Measurements from ENCODE around the gene XPNPEP1.
A peak's percentile ranks its signal among the peaks of the same experiment; 100 is the strongest.

Gene XPNPEP1

GRCh38 chr10:109892117-109892516, 31.2 kb downstream of the XPNPEP1 start:
- no peak for DNase-seq

GRCh38 chr10:109891105-109891504, 32.2 kb downstream of the XPNPEP1 start:
- DNase-seq = no peak

GRCh38 chr10:109889867-109890266, 33.4 kb downstream of the XPNPEP1 start:
- DNase-seq = no peak

GRCh38 chr10:109887776-109888175, 35.5 kb downstream of the XPNPEP1 start:
- no peak for DNase-seq

GRCh38 chr10:109887243-109887642, 36.1 kb downstream of the XPNPEP1 start:
- DNase-seq = no peak

GRCh38 chr10:109886781-109887140, 36.5 kb downstream of the XPNPEP1 start:
- DNase-seq = no peak

GRCh38 chr10:109886037-109886780, 37.1 kb downstream of the XPNPEP1 start:
- no peak for DNase-seq

- peak; percentile 68 for DNase-seq
These were observed 39.2 kb downstream of the XPNPEP1 start for GRCh38 chr10:109883859-109884771.

- DNase-seq = no peak
These were observed 40.9 kb downstream of the XPNPEP1 start for GRCh38 chr10:109882251-109883057.

GRCh38 chr10:109881769-109882057, 41.6 kb downstream of the XPNPEP1 start:
- DNase-seq = no peak

GRCh38 chr10:109880886-109881768, 42.2 kb downstream of the XPNPEP1 start:
- DNase-seq = no peak

- no peak for DNase-seq
These were observed 45.8 kb downstream of the XPNPEP1 start for GRCh38 chr10:109877546-109877945.

- no peak for DNase-seq
These were observed 47.2 kb downstream of the XPNPEP1 start for GRCh38 chr10:109875828-109876821.

- DNase-seq = no peak
These were observed 48.2 kb downstream of the XPNPEP1 start for GRCh38 chr10:109875151-109875568.

- DNase-seq = no peak
These were observed 51.8 kb downstream of the XPNPEP1 start for GRCh38 chr10:109871476-109871875.

- no peak for DNase-seq
These were observed 56.2 kb downstream of the XPNPEP1 start for GRCh38 chr10:109866995-109867635.

- DNase-seq = no peak
These were observed 56.9 kb downstream of the XPNPEP1 start for GRCh38 chr10:109866168-109866994.

GRCh38 chr10:109863775-109864174, 59.5 kb downstream of the XPNPEP1 start:
- no peak for DNase-seq

GRCh38 chr10:109862738-109863137, 60.6 kb downstream of the XPNPEP1 start:
- DNase-seq = no peak

- DNase-seq = no peak
These were observed 61.3 kb downstream of the XPNPEP1 start for GRCh38 chr10:109862041-109862440.

All from amniotic stem cell (primary cell).